NB4 (cell line): ENCODE results near the gene IGSF11.

Experiments used
- MYC ChIP-seq: IDR thresholded peaks from 2 replicates; pipeline ENCODE4 v1.6.1; 2011; ENCODE audit warnings: low read depth, low read length
- POLR2A ChIP-seq: IDR thresholded peaks from 2 replicates; pipeline ENCODE4 v1.6.1; 2011; ENCODE audit warnings: mild to moderate bottlenecking; ENCODE audit not compliant: insufficient read length; ENCODE audit errors: extremely low read depth
- TF ChIP-seq, protein P1 (sequence below): IDR thresholded peaks from one replicate; pipeline ENCODE4 v1.5.1; 2012; ENCODE audit warnings: low read depth, low read length
- TF ChIP-seq, protein P2 (sequence below): IDR thresholded peaks from 2 replicates; pipeline ENCODE4 v1.6.1; 2011; ENCODE audit warnings: low read depth, low read length

DNA sequence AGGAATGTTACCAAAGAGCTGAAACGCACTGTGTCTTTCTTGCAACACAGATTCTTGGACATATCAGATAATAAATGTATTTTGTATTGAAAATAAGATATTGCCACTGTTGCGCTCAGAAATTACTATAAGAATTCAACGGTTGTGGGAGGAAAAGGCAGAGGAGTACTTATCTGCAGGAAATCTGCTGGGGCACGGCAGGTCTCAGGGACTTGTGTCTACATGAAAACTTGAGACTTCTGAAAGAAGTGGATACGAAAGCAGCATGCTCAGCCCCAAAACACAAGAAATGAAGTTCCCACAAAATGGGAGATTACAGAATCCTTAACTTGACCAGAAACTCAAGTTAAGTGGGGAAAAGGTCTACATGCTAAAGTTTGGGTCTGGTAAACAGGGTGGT, 86.5 kb downstream of the IGSF11 start:
- TF ChIP-seq, protein P1, sequence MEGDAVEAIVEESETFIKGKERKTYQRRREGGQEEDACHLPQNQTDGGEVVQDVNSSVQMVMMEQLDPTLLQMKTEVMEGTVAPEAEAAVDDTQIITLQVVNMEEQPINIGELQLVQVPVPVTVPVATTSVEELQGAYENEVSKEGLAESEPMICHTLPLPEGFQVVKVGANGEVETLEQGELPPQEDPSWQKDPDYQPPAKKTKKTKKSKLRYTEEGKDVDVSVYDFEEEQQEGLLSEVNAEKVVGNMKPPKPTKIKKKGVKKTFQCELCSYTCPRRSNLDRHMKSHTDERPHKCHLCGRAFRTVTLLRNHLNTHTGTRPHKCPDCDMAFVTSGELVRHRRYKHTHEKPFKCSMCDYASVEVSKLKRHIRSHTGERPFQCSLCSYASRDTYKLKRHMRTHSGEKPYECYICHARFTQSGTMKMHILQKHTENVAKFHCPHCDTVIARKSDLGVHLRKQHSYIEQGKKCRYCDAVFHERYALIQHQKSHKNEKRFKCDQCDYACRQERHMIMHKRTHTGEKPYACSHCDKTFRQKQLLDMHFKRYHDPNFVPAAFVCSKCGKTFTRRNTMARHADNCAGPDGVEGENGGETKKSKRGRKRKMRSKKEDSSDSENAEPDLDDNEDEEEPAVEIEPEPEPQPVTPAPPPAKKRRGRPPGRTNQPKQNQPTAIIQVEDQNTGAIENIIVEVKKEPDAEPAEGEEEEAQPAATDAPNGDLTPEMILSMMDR, result no peak
- TF ChIP-seq POLR2A (no peak), MYC (no peak)
- TF ChIP-seq, protein P2, sequence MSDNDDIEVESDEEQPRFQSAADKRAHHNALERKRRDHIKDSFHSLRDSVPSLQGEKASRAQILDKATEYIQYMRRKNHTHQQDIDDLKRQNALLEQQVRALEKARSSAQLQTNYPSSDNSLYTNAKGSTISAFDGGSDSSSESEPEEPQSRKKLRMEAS, result no peak
